Nephron (organoid): Measurements from ENCODE around the gene SLC6A20.

ENCODE experiments used
- H3K27ac Mint-ChIP-seq, 3 experiments: 2 replicates each; pipeline ENCODE4 v1.8.0; 2020; ENCODE audit warnings: mixed read lengths in 3 of 3, mild to moderate bottlenecking in 2 of 3, moderate library complexity in 1 of 3
- H3K27me3 Mint-ChIP-seq: 2 replicates; pipeline ENCODE4 v1.8.0; 2021; ENCODE audit warnings: low read depth, mild to moderate bottlenecking, moderate library complexity, mixed read lengths
- H3K36me3 Mint-ChIP-seq: 2 replicates; pipeline ENCODE4 v1.8.0; 2020; ENCODE audit warnings: low read depth, mixed read lengths
- H3K4me1 Mint-ChIP-seq: 2 replicates; pipeline ENCODE4 v1.8.0; 2020; ENCODE audit warnings: mixed read lengths
- H3K4me3 Mint-ChIP-seq, 3 experiments: 2 replicates each; pipeline ENCODE4 v1.8.0; 2020; ENCODE audit warnings: mild to moderate bottlenecking in 3 of 3, mixed read lengths in 3 of 3, moderate library complexity in 2 of 3
- H3K9me3 Mint-ChIP-seq: 2 replicates; pipeline ENCODE4 v1.8.0; 2020; ENCODE audit warnings: mixed read lengths
- TF ChIP-seq, protein P1 (sequence below), 3 experiments: fragments of 200-600 bp; sonication (generic); IDR thresholded peaks; one replicate each; pipeline ENCODE4 v1.5.0; 2021; ENCODE audit warnings: antibody characterized with exemption in 3 of 3; ENCODE audit not compliant: unreplicated experiment in 3 of 3

The SLC6A20 gene

DNA sequence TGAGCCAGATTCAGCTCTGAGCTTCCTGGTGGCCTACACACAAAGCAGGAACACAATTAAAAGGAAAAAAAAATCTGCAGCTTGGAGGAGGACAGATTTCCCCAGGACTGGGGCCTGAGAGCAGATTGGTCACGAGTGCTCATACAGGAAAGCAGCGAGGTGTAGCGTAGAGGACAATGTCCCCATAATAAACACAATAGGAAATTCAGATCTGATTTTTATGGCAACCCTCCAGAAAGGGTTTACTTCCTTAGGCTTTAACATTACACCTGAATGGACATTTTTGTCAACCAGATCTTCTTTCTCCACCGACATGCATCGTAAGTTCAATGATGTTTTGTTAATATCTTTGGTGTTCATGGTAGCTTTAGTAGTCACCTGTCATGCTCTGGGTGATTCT lies 23.3 kb downstream of the SLC6A20 start:
- no peak overlapping the region for H3K27ac Mint-ChIP-seq
- TF ChIP-seq, protein P1, sequence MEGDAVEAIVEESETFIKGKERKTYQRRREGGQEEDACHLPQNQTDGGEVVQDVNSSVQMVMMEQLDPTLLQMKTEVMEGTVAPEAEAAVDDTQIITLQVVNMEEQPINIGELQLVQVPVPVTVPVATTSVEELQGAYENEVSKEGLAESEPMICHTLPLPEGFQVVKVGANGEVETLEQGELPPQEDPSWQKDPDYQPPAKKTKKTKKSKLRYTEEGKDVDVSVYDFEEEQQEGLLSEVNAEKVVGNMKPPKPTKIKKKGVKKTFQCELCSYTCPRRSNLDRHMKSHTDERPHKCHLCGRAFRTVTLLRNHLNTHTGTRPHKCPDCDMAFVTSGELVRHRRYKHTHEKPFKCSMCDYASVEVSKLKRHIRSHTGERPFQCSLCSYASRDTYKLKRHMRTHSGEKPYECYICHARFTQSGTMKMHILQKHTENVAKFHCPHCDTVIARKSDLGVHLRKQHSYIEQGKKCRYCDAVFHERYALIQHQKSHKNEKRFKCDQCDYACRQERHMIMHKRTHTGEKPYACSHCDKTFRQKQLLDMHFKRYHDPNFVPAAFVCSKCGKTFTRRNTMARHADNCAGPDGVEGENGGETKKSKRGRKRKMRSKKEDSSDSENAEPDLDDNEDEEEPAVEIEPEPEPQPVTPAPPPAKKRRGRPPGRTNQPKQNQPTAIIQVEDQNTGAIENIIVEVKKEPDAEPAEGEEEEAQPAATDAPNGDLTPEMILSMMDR (IDR thresholded peaks at IDR 0.05; ENCODE audit: unreplicated experiment in 3 of 3) = no peak
- peaks cover 38% of the 10 kb centered on the region for H3K27me3 Mint-ChIP-seq
- no peaks in the 10 kb centered on the region for H3K4me1 Mint-ChIP-seq
- H3K36me3 Mint-ChIP-seq = no peaks in the 10 kb centered on the region
- no peaks in the 10 kb centered on the region for H3K9me3 Mint-ChIP-seq
- H3K4me3 Mint-ChIP-seq = no peak overlapping the region

DNA sequence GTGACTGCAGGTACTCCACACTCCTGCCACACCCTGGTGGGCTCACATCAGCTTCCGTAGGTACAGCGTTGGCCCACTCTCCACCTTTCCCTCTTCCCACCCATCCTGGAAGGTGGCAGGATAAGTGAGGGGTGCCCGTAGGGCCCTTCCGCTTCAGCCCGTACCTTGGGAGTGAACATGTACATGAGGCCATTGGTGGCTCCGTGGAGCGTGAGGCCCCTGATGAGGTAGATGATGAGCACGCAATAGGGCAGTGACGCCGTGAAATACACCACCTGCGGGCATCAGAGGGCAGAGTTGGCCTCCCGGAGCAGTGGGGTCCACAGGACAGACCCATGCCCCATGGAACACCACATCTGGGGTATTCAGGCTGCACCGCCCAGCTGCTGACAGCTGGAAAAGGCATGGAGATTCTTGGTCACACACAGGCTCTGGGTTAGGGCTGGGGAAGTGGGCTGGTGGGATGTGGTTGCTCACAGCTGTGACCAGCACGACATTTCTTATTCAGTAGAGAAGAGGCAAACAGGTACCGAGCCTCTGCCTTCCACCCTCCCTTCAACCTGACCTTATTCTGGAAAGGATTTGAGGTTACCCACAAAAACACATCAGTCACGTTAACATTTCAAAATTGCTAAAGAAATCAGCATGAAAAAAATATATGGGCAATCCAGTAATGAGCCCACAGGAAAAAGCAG lies 23.8 kb downstream of the SLC6A20 start:
- H3K4me1 Mint-ChIP-seq = no peaks in the 10 kb centered on the region
- H3K36me3 Mint-ChIP-seq = no peaks in the 10 kb centered on the region

DNA sequence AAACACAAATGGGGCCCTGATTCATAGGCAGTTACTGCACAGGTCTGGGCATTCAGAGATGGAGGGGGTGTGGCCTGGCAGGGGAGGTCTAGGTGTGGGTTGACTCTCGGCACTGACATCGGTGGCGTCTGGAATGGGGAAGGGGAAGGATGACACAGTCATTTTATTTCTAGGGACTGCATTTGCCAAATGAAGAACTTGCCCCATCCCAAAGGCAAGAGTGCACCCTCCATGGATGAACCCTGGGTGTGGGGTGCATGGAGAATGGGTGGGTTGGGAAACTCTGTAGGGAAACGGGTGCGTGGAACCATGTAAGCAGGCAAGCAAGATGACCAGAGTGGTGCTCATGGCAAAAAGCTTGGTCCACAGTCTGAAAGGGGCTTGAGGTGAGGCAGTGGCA lies 24.5 kb downstream of the SLC6A20 start:
- Mint-ChIP-seq H3K27me3 (peaks cover 44% of the 10 kb centered on the region), H3K9me3 (peaks cover 6% of the 10 kb centered on the region), H3K4me1 (no peaks in the 10 kb centered on the region), H3K27ac (no peak overlapping the region), H3K4me3 (no peak overlapping the region), H3K36me3 (no peaks in the 10 kb centered on the region)
- TF ChIP-seq, protein P1 (IDR thresholded peaks at IDR 0.05; ENCODE audit: unreplicated experiment in 3 of 3) = no peak

More for the DNA sequence above, 23.8 kb downstream of the SLC6A20 start:
- TF ChIP-seq, protein P1 (IDR thresholded peaks at IDR 0.05; ENCODE audit: unreplicated experiment in 3 of 3) = no peak
- H3K4me3 Mint-ChIP-seq = no peak overlapping the region
- H3K27me3 Mint-ChIP-seq = peaks cover 43% of the 10 kb centered on the region
- H3K27ac Mint-ChIP-seq = no peak overlapping the region
- H3K9me3 Mint-ChIP-seq = peaks cover 2% of the 10 kb centered on the region

DNA sequence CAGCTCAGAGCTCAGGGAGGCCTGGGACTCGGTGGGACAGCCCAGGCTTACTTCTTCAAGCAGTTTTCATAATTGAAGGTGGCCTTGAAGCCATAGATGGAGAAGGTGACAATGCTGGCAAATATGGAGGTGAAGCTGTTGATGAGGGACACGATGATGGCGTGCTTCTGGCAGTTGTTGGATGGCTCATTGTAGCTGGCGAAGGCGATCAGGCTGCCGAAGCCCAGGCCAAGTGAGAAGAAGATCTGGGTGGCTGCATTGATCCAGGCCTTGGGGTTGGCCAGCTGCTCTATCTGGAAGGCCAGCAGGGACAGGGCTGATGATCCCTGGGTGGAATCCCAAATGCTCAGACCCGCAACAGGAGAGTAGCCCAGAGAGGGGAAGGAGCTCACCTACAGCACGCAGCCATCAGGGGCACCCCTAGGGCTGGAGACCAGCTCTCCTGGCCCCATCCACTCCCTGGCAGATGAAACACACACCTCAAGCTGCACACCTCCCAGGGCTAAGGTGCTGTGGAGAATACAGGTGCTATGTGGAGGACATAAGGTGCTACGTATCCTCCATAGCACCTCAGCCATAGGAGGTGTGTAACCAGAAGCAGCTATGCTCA lies 25.1 kb downstream of the SLC6A20 start:
- H3K36me3 Mint-ChIP-seq = no peaks in the 10 kb centered on the region
- no peak overlapping the region for H3K27ac Mint-ChIP-seq
- H3K9me3 Mint-ChIP-seq = peaks cover 10% of the 10 kb centered on the region
- no peaks in the 10 kb centered on the region for H3K4me1 Mint-ChIP-seq
- TF ChIP-seq, protein P1 (IDR thresholded peaks at IDR 0.05; ENCODE audit: unreplicated experiment in 3 of 3) = no peak
- H3K4me3 Mint-ChIP-seq = no peak overlapping the region
- peaks cover 44% of the 10 kb centered on the region for H3K27me3 Mint-ChIP-seq

DNA sequence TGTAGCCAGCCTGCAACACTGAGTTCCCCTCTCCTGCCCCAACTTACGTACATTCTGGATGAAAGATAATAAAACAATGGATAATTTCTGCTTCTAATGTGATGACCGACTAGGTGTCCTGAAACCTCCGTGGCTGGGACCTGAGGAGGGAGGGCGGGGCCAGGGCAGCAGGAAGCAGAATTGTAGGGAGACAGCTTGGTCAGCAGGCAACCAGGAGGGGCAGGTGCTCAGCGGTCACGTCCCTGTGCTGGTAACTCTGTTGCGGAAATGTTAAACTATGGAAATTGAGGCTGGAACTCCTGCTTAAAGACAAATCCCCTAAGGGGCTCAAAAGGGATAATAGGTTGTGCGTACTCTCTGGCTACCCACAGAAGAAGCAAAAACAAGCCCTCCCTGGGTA lies 30.4 kb downstream of the SLC6A20 start:
- Mint-ChIP-seq H3K27ac (no peak overlapping the region), H3K9me3 (peaks cover 11% of the 10 kb centered on the region), H3K4me3 (no peak overlapping the region), H3K27me3 (peaks cover 23% of the 10 kb centered on the region), H3K36me3 (no peaks in the 10 kb centered on the region), H3K4me1 (no peaks in the 10 kb centered on the region)
- TF ChIP-seq, protein P1 (IDR thresholded peaks at IDR 0.05; ENCODE audit: unreplicated experiment in 3 of 3) = no peak
